HAP-1 (cell line): ENCODE measurements around the gene SIPA1L3.
"Not testable (repeated sequence)": the region's sequence is repeated elsewhere in the genome, so short reads cannot be mapped to it uniquely, and the experiment has no call there.

ENCODE experiments used
- DNase-seq, 2 experiments: peaks; one replicate each; pipeline ENCODE4 v3.0.0-alpha.2; 2016 to 2020; ENCODE audit warnings: low spot score in 2 of 2
- H3K27me3 ChIP-seq: fragments of 250-450 bp; sonication (Bioruptor Pico); 2 replicates; pipeline ENCODE4 v1.5.1; 2020; ENCODE audit warnings: low read depth, mild to moderate bottlenecking, moderate library complexity
- H3K36me3 ChIP-seq: fragments of 250-450 bp; sonication (Bioruptor Pico); replicated peaks from 2 replicates; pipeline ENCODE4 v1.5.1; 2020; ENCODE audit warnings: mild to moderate bottlenecking
- H3K4me1 ChIP-seq: fragments of 250-450 bp; sonication (Bioruptor Pico); 2 replicates; pipeline ENCODE4 v1.5.1; 2020; ENCODE audit warnings: mild to moderate bottlenecking
- H3K4me3 ChIP-seq: fragments of 250-450 bp; sonication (Bioruptor Pico); 2 replicates; pipeline ENCODE4 v1.5.1; 2020; ENCODE audit warnings: mild to moderate bottlenecking, moderate library complexity
- H3K9me3 ChIP-seq: fragments of 250-450 bp; sonication (Bioruptor Pico); 2 replicates; pipeline ENCODE4 v1.5.1; 2020; ENCODE audit warnings: mild to moderate bottlenecking, moderate library complexity
- in situ Hi-C: fragments of 300-500 bp; cut with MboI; formaldehyde crosslinking; loops from 3 replicates; pipeline ENCODE4 v1.14.3; 2020; ENCODE audit warnings: low sequenced_read_pairs, inconsistent platforms, mixed read lengths

Gene SIPA1L3

DNA sequence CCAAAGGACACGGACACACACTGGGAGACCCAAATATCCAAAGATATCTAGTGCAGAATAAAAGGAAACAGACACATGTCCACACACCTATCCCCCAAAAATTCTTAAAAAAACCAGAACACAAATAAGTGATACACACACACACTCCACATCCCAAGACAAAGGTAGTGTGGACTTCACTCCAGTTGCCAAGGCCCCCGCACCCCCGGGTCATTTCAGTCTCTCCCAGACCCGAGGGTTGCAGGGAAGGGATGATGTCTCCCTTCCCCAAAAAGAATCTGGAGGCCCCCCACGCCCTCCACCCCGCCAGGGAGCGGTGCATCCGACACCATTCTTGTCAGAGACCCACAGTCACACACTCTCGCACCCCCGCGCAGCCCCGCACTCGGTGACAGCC lies 316.6 kb downstream of the SIPA1L3 start:
- in situ Hi-C loops, result no loop called here
- no peak for DNase-seq
- peak overlapping the region; percentile 51 for H3K4me3 ChIP-seq

DNA sequence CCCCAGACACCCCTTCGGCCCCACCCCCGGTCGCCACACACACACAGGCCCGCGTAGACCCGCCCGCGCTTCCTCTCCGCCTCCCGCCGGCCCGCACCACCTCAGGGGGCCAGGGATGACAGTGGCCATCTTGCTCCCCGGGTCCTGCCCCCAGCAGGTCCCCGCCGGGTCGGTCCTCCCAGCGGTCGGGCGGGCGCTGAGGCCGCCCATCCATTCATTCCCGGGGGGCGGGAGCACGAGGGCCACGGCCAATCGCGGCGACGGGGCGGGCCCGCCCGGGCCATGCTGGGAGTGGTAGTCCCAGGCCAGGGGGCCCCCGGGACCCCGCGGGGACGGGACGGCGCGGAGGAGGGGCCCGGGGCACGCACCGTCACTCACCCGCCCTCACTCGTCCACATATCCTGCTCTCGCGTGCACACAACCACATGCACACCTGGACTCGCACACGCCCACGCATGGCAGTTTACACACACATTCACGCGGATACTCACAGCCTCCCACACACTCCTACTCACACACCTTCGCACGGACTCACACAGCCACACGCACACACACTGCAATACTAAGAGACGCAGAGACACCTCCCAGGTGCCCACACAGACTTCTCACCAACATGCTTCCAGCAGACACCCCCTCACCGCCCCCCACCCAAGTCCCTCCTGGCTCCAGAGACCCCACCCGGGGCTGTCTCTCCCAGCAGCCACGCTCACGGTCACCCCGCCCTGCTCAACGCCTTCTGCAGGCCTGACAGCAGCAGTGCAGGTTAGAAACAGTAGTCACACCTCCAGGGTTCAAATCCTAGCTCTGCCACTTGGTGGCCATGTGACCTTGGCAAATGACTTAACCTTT lies 317.2 kb downstream of the SIPA1L3 start, which contains the start of gene DPF1:
DPF1 (minus strand) TSS at position 209 of the 849 bp plus-strand sequence; CDS start at position 129, 80 bp downstream.
- peaks cover 23% of the 10 kb centered on the region for H3K4me1 ChIP-seq
- DNase-seq, result peak; percentile 79 to 92
- peaks cover 9% of the 10 kb centered on the region for H3K36me3 ChIP-seq
- in situ Hi-C loops, result no loop called here
- H3K27me3 ChIP-seq, result no peaks in the 10 kb centered on the region
- peak within 1 kb of the TSS; percentile 51 for H3K4me3 ChIP-seq
- no peaks in the 10 kb centered on the region for H3K9me3 ChIP-seq

More for the DNA sequence above, 316.6 kb downstream of the SIPA1L3 start:
- H3K36me3 ChIP-seq, result peaks cover 9% of the 10 kb centered on the region
- no peaks in the 10 kb centered on the region for H3K27me3 ChIP-seq
- H3K4me1 ChIP-seq, result peaks cover 23% of the 10 kb centered on the region
- no peaks in the 10 kb centered on the region for H3K9me3 ChIP-seq

- H3K9me3 ChIP-seq, DNase-seq, H3K4me3 ChIP-seq, H3K36me3 ChIP-seq, H3K27me3 ChIP-seq: not testable (repeated sequence)
- in situ Hi-C loops, result loop anchor here (25.0 kb wide), 1 partner anchor 412 kb away; the partner anchor contains the start of gene ACTN4
- peaks cover 23% of the 10 kb centered on the region for H3K4me1 ChIP-seq
These were observed 317.8 kb downstream of the SIPA1L3 start for GRCh38 chr19:38224863-38225218.

- DNase-seq, result peak in 1 of 2 experiments; percentile 42
- H3K27me3 ChIP-seq, result peaks cover 8% of the 10 kb centered on the region
- in situ Hi-C loops, result loop anchor here (25.0 kb wide), 1 partner anchor 410 kb away; the partner anchor contains the start of gene ACTN4
- H3K4me3 ChIP-seq, result peak overlapping the region; percentile 20
- H3K36me3 ChIP-seq, result no peaks in the 10 kb centered on the region
- no peaks in the 10 kb centered on the region for H3K9me3 ChIP-seq
- H3K4me1 ChIP-seq, result peaks cover 23% of the 10 kb centered on the region
These were observed 320.4 kb downstream of the SIPA1L3 start for GRCh38 chr19:38227287-38228004.

GRCh38 chr19:38228005-38228377 lies 321.0 kb downstream of the SIPA1L3 start:
- Histone ChIP-seq H3K4me1 (peaks cover 23% of the 10 kb centered on the region), H3K9me3 (no peaks in the 10 kb centered on the region), H3K36me3 (no peaks in the 10 kb centered on the region), H3K4me3 (peak overlapping the region; percentile 20), H3K27me3 (peaks cover 8% of the 10 kb centered on the region)
- in situ Hi-C loops, result loop anchor here (25.0 kb wide), 1 partner anchor 409 kb away; the partner anchor contains the start of gene ACTN4
- peak; percentile 62 to 78 for DNase-seq

DNA sequence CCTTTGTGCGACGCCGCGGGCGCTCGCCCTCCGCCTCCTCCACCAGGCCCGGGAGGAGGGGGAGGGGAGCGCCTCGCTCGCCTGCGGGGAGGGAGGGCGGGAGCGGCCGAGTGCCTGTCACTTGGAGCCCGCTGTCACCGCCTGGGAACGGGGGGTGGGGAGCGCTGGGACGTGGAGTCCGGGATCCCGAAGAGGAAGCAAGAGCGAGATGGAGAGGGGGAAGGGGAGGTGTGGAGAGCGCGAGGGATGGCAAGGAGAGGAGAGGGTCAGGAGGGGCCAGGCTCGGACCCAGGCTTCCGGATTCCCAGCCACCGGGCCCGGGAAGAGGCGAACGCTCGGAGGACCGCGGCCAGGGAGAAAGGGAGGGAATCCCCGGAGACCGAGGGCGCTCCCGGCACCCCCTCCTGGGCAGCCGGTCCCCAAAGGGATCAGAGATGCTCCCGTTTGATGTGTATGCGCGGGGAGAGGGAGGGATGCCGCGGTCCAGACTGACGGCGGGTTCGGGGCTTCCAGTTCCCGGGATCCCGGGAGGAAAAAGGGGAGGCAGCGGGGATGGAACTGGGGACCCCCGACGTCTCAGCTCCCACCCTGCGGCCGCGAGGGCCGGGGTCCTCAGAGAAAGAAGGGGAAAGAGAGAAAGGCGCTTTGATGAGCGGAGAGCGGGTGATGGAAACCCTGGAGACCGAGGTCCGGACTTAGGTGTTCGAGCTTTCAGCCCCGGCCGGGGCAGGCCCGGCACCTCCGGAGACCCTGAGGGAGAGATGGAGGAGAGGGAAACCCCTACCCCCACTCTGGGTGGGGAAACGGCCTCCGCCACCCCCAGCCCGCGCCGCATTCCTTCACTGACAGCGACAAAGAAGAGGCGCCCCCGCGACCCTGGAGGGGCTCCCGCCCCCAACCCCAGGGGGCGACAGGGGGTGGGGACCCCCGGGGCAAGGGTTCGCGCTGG lies 321.8 kb downstream of the SIPA1L3 start:
- Histone ChIP-seq H3K4me1 (peaks cover 21% of the 10 kb centered on the region), H3K9me3 (no peaks in the 10 kb centered on the region), H3K4me3 (peak overlapping the region; percentile 70), H3K36me3 (no peaks in the 10 kb centered on the region), H3K27me3 (peaks cover 8% of the 10 kb centered on the region)
- peak; percentile 60 to 90 for DNase-seq
- in situ Hi-C loops, result loop anchor here (25.0 kb wide), 1 partner anchor 409 kb away; the partner anchor contains the start of gene ACTN4

DNA sequence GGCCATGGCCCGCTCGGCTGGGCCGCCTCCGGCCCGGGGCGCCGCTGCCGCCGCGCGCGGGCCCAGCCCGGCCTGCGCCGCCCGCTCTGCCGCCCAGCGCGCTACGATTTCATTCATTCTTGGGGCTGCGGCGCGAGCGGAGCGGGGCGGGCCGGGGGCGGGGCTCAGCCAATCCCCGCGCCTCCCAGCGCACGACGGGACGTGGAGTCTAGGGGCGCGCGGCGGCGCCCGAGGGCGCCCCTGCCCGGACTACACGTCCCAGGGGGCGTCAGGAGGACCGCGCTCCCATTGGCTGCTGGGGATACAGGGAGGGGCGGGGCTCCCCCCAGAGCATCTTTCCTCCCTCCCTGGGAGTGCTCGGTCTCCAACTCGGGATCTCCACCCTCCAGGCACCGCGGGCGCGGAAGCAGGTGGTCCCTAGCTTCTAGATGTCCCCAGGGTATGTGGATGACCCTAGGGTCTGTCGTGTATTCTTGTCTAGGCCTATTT lies 322.6 kb downstream of the SIPA1L3 start:
- DNase-seq, result peak; percentile 92 to 94
- peaks cover 8% of the 10 kb centered on the region for H3K27me3 ChIP-seq

GRCh38 chr19:38230506-38231133 lies 323.6 kb downstream of the SIPA1L3 start:
- peaks cover 15% of the 10 kb centered on the region for H3K4me1 ChIP-seq
- not testable (repeated sequence) for H3K36me3 ChIP-seq, H3K4me3 ChIP-seq, DNase-seq, H3K27me3 ChIP-seq, H3K9me3 ChIP-seq
- in situ Hi-C loops, result loop anchor here (25.0 kb wide), 1 partner anchor 407 kb away; the partner anchor contains the start of gene ACTN4

More for the DNA sequence above, 322.6 kb downstream of the SIPA1L3 start:
- no peaks in the 10 kb centered on the region for H3K9me3 ChIP-seq
- H3K4me3 ChIP-seq, result peak overlapping the region; percentile 70
- in situ Hi-C loops, result loop anchor here (25.0 kb wide), 1 partner anchor 408 kb away; the partner anchor contains the start of gene ACTN4
- no peaks in the 10 kb centered on the region for H3K36me3 ChIP-seq
- H3K4me1 ChIP-seq, result peaks cover 16% of the 10 kb centered on the region

- no peak for DNase-seq
- Histone ChIP-seq H3K4me1 (peaks cover 10% of the 10 kb centered on the region), H3K9me3 (no peaks in the 10 kb centered on the region), H3K27me3 (peaks cover 8% of the 10 kb centered on the region), H3K4me3 (no peak overlapping the region), H3K36me3 (no peaks in the 10 kb centered on the region)
- in situ Hi-C loops, result loop anchor here (25.0 kb wide), 1 partner anchor 405 kb away; the partner anchor contains the start of gene ACTN4
These were observed 324.9 kb downstream of the SIPA1L3 start for GRCh38 chr19:38231918-38232317.

DNA sequence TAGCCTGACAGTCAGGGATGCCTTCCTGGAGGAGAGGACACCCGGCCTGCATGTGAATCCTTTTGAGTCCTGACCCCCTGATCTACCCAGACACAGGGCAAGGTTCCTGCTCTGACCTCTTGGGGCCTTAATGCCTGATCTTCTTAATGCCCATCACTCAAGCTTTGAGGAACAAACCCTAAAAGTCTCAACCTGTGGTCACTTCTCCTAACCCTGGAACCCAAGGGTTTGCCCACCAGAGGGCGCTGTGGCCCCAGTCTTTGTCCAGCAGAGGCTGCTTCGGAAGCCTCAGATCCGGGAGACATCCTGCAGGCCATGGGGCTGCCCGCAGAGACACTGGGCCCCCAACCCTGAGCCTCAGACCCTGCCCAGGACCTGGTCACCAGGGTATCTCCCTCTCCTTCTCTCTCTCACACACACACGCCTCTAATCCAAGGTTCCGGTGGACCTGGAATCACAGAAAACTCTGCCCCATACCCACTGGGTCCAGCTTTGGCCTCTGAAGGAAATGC lies 326.8 kb downstream of the SIPA1L3 start:
- DNase-seq, result peak in 1 of 2 experiments; percentile 92
- in situ Hi-C loops, result loop anchor here (25.0 kb wide), 1 partner anchor 404 kb away; the partner anchor contains the start of gene ACTN4
- H3K4me1 ChIP-seq, result no peaks in the 10 kb centered on the region
- H3K36me3 ChIP-seq, result no peaks in the 10 kb centered on the region
- no peaks in the 10 kb centered on the region for H3K9me3 ChIP-seq
- no peak overlapping the region for H3K4me3 ChIP-seq
- peaks cover 8% of the 10 kb centered on the region for H3K27me3 ChIP-seq

GRCh38 chr19:38234615-38235014 lies 327.6 kb downstream of the SIPA1L3 start:
- Histone ChIP-seq H3K36me3 (no peaks in the 10 kb centered on the region), H3K27me3 (peaks cover 8% of the 10 kb centered on the region), H3K4me1 (no peaks in the 10 kb centered on the region), H3K4me3 (no peak overlapping the region), H3K9me3 (no peaks in the 10 kb centered on the region)
- DNase-seq, result no peak
- in situ Hi-C loops, result loop anchor here (25.0 kb wide), 1 partner anchor 403 kb away; the partner anchor contains the start of gene ACTN4

DNA sequence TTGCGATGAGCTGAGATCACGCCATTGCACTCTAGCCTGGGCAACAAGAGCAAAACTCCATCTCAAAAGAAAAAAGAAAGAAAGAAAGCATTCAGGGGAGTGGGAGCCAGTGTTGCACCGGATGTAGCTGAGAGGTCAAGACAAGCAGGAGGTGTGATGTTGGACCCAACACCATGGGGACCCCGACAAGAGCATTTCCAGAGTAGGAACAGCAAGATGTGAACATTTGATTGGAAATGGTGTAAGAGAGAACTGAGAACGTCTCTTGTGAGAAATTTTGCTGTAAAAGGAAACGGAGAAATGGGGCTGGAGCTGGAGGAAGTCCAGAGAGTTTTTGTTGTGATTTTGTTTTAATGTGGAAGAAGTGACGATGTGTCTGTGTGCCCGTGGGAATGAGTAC lies 332.8 kb downstream of the SIPA1L3 start:
- no peak overlapping the region for H3K4me3 ChIP-seq
- no peaks in the 10 kb centered on the region for H3K36me3 ChIP-seq
- no peaks in the 10 kb centered on the region for H3K27me3 ChIP-seq
- DNase-seq, result no peak
- in situ Hi-C loops, result loop anchor here (5.0 to 25.0 kb wide), 2 partner anchors 87 to 397 kb away; partner anchors contain the start of gene ACTN4
- H3K9me3 ChIP-seq, result no peaks in the 10 kb centered on the region
- H3K4me1 ChIP-seq, result peaks cover 4% of the 10 kb centered on the region; the same call in 1 of the 2 replicates
